ENCODE measurements around the gene FOXA2. TPM values are rescaled to one million over a fixed set of nuclear protein-coding genes. Genes with fewer than 3 reads are reported as not detected.

The FOXA2 gene
- total RNA-seq: not detected in 2 replicates

DNA sequence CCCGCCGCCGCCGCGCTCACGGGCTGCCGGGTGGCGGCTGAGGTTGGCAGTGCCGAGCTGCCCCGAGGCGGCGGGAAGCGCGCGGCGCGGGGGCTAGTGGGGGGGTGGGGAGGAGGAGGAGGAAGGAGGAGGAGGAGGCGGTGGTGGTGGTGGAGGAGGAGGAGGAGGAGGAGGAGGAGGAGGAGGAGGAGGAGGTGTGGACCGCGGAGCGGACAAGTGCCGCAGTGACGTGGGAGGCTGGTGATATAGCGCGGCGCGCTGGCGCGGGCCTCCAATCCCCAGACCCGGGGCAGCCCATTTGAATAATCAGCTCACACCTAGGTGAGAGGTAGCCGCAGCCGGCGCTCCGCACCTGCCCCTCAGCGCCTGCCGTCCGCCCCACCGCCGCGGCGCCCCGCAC lies at the start of gene FOXA2:
Gene FOXA2 (minus strand): TSS at position 51 of the 400 bp plus-strand sequence. CDS start 294 bp downstream, outside the sequence.

Small RNA genes lying within 50 kb of the gene (small RNA-seq; reads per million reads assigned to genes)
- gene LINC00261: not detected
